ENCODE data around the gene LIX1. TPM values are rescaled to one million over a fixed set of nuclear protein-coding genes. Genes with fewer than 3 reads are reported as not detected.

The LIX1 gene
- total and polyA plus RNA-seq, 2 donors (not counting 1 experiment from before 2014, with no cell fraction given), result not detected

GRCh38 chr5:97111616-97112015 is 30.8 kb downstream of the LIX1 start:
- Histone ChIP-seq H3K4me3 (replicated peaks in 1 of 4; ENCODE audit: control extremely low read depth in 1 of 4, insufficient read depth in 1 of 4, low read depth in 3 of 4, low read length in 4 of 4) (no peak overlapping the region), H3K79me2 (ENCODE audit: control insufficient read depth, insufficient read depth, low read length) (no peaks in the 10 kb centered on the region), H3K4me1 (ENCODE audit: control insufficient read depth, extremely low read depth, insufficient read depth, low read length) (no peaks in the 10 kb centered on the region), H4K20me1 (ENCODE audit: control insufficient read depth, extremely low read depth, insufficient read depth, low read length) (no peaks in the 10 kb centered on the region), H3K36me3 (ENCODE audit: control insufficient read depth, insufficient read depth, low read length) (no peaks in the 10 kb centered on the region), H3K27ac (ENCODE audit: insufficient read depth, low read length) (no peak overlapping the region), H2AFZ (ENCODE audit: low read length) (no peak overlapping the region), H3K4me2 (ENCODE audit: extremely low read depth, insufficient read depth, low read length) (no peak overlapping the region), H3K27me3 (ENCODE audit: control insufficient read depth, insufficient read depth, low read length) (no peaks in the 10 kb centered on the region), H3K9ac (ENCODE audit: insufficient read depth, low read length) (no peak overlapping the region), H3K9me3 (ENCODE audit: control insufficient read depth, insufficient read depth, low read depth, low read length) (no peaks in the 10 kb centered on the region)
- no peak for DNase-seq (ENCODE audit: low read depth in 2 of 2)
- TF ChIP-seq EZH2 (IDR thresholded peaks at IDR 0.05; ENCODE audit: low read length, missing control alignments) (no peak), CTCF (conservative IDR thresholded peaks at IDR 0.05 in 1 of 2, IDR thresholded peaks at IDR 0.05 in 1 of 2; ENCODE audit: low read depth in 1 of 2, low read length in 2 of 2) (no peak)

- no peak overlapping the region for H3K9ac ChIP-seq (ENCODE audit: insufficient read depth, low read length)
- H3K4me1 ChIP-seq (ENCODE audit: control insufficient read depth, extremely low read depth, insufficient read depth, low read length), result no peaks in the 10 kb centered on the region
- no peaks in the 10 kb centered on the region for H3K27me3 ChIP-seq (ENCODE audit: control insufficient read depth, insufficient read depth, low read length)
- no peak overlapping the region for H2AFZ ChIP-seq (ENCODE audit: low read length)
- no peak overlapping the region for H3K4me3 ChIP-seq (replicated peaks in 1 of 4; ENCODE audit: control extremely low read depth in 1 of 4, insufficient read depth in 1 of 4, low read depth in 3 of 4, low read length in 4 of 4)
- TF ChIP-seq CTCF (conservative IDR thresholded peaks at IDR 0.05 in 1 of 2, IDR thresholded peaks at IDR 0.05 in 1 of 2; ENCODE audit: low read depth in 1 of 2, low read length in 2 of 2) (no peak), EZH2 (IDR thresholded peaks at IDR 0.05; ENCODE audit: low read length, missing control alignments) (no peak)
- no peak for DNase-seq (ENCODE audit: low read depth in 2 of 2)
- no peaks in the 10 kb centered on the region for H3K36me3 ChIP-seq (ENCODE audit: control insufficient read depth, insufficient read depth, low read length)
- H3K27ac ChIP-seq (ENCODE audit: insufficient read depth, low read length), result no peak overlapping the region
- no peak overlapping the region for H3K4me2 ChIP-seq (ENCODE audit: extremely low read depth, insufficient read depth, low read length)
- no peaks in the 10 kb centered on the region for H4K20me1 ChIP-seq (ENCODE audit: control insufficient read depth, extremely low read depth, insufficient read depth, low read length)
- no peaks in the 10 kb centered on the region for H3K9me3 ChIP-seq (ENCODE audit: control insufficient read depth, insufficient read depth, low read depth, low read length)
- no peaks in the 10 kb centered on the region for H3K79me2 ChIP-seq (ENCODE audit: control insufficient read depth, insufficient read depth, low read length)
These were observed 31.4 kb downstream of the LIX1 start for GRCh38 chr5:97111004-97111403.

GRCh38 chr5:97107318-97107717 is 35.1 kb downstream of the LIX1 start:
- Histone ChIP-seq H3K9me3 (ENCODE audit: control insufficient read depth, insufficient read depth, low read depth, low read length) (no peaks in the 10 kb centered on the region), H3K36me3 (ENCODE audit: control insufficient read depth, insufficient read depth, low read length) (no peaks in the 10 kb centered on the region), H3K4me3 (replicated peaks in 1 of 4; ENCODE audit: control extremely low read depth in 1 of 4, insufficient read depth in 1 of 4, low read depth in 3 of 4, low read length in 4 of 4) (no peak overlapping the region), H4K20me1 (ENCODE audit: control insufficient read depth, extremely low read depth, insufficient read depth, low read length) (no peaks in the 10 kb centered on the region), H3K27ac (ENCODE audit: insufficient read depth, low read length) (no peak overlapping the region), H3K9ac (ENCODE audit: insufficient read depth, low read length) (no peak overlapping the region), H2AFZ (ENCODE audit: low read length) (no peak overlapping the region), H3K79me2 (ENCODE audit: control insufficient read depth, insufficient read depth, low read length) (no peaks in the 10 kb centered on the region), H3K27me3 (ENCODE audit: control insufficient read depth, insufficient read depth, low read length) (peaks cover 2% of the 10 kb centered on the region), H3K4me1 (ENCODE audit: control insufficient read depth, extremely low read depth, insufficient read depth, low read length) (no peaks in the 10 kb centered on the region), H3K4me2 (ENCODE audit: extremely low read depth, insufficient read depth, low read length) (no peak overlapping the region)
- DNase-seq (ENCODE audit: low read depth in 2 of 2), result no peak
- TF ChIP-seq CTCF (conservative IDR thresholded peaks at IDR 0.05 in 1 of 2, IDR thresholded peaks at IDR 0.05 in 1 of 2; ENCODE audit: low read depth in 1 of 2, low read length in 2 of 2), result no peak
- no peak for TF ChIP-seq EZH2 (IDR thresholded peaks at IDR 0.05; ENCODE audit: low read length, missing control alignments)
